GDM1 (cell line): ENCODE data around the gene EHD4.
A peak's percentile ranks its signal among the peaks of the same experiment; 100 is the strongest.

Experiments used
- DNase-seq: peaks from one replicate; lab custom pipeline; 2025; lab: John Stamatoyannopoulos, UW

Gene EHD4

DNA sequence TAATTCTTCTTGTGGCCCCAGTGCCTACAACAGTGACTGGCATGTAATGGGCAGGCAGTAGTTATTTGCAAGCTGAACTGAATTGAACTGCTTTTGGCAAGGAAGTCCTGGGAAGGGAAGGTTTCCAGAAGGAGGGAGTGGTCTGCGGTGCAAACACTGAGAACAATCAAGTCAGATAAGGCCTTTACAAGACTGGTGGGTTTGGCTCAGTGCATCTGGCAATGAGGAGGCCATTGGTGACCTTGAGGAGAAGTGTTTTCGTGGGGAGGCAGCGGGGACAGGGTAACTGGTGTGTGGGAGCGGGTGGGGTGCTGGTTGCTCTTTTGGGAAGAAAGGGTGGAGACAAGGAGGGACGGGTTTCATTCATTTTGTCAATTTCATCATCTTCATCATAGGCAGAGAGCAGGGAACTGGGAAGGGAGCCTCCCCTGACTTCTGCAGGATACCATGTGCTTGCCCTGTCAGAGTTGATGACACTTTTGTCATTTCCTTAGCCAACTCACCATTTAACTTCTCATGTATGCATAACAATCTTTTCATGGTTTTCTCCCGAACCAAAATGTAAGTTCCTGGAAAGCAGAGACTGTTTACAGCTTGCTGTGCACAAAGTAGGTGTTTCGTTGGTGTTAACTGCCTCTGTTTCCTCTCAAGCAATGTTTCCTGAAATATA, 8.4 kb upstream of the EHD4 start:
- DNase-seq: no peak

DNA sequence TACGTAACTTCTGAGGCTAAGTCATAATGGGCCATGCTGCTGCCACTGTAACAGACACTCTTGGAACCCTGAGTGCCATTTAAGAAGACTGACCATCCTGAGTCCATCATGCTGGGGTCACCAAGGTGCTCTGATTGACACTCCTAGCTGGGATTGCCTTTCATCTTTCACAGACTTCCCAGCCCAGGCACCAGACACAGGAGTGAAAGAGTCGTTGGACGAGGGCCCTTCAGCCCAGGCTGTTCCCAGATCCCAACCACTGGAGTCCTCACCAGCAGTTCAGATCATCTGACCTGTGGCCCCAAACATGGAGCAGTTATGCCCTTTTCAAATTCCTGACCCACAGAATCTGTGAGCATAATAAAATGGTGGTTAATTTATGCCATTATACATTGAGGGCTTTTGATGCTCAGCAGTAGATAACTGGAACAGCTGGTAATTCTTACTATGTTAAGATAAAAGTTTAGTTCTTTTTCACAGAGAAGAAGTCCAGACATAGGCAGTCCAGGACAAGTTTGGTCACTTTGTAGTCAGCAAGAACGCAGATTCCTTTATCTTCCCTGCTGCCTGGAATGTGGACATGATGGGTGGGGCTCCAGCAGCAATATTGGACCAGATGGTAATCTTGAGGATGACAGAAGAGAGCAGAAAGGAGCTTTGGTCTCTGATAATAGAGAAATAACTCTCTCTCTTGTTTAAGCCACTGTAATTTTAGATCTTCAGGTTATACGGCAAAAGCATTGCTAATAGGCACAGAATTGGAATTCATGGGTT, 7.3 kb upstream of the EHD4 start:
- no peak for DNase-seq

DNA sequence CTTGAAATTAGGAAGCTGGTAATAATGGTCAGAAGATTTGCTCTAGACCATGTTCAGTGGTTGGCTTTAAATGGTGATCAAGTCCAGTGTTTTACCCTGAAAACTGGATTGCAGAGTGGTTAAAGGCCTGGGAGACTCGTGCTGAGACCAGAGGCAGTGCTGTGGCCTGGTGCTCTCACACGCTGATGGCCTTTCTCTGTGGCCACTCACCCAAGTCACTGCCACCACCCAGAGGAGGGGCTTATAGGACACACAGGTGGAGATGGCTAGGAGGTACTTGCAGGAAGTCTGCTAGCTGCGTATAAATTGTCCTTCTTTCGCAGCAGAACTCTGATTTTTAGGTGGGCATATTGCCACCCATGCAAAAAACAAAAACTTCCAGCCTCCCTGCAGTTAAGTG, 6.2 kb upstream of the EHD4 start:
- no peak for DNase-seq

DNA sequence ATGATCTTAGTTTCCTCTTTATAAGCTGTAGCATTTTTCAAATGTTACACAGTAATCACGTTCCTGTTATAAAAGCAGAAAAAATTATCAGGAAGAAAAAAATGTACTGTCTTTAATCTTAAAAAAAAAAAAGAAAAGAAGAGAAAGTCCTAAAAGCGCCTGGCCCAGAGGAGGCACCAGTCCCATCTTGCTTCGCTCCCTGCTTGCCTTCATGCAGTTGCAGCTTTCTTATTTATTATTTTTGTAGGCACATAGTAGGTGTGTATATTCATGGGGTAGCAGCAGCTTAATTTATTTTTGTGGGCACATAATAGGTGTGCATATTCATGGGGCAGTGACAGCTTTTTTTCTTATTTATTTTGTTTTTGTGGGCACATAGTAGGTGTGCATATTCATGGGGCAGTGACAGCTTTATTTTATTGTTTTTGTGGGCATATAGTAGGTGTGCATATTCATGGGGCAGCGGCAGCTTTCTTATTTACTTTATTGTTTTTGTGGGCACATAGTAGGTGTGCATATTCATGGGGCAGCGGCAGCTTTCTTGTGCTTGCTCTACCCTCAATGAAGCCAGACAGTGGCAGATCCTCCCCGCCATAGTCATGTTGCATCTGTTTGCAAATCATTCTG, 5.5 kb upstream of the EHD4 start:
- no peak for DNase-seq

DNA sequence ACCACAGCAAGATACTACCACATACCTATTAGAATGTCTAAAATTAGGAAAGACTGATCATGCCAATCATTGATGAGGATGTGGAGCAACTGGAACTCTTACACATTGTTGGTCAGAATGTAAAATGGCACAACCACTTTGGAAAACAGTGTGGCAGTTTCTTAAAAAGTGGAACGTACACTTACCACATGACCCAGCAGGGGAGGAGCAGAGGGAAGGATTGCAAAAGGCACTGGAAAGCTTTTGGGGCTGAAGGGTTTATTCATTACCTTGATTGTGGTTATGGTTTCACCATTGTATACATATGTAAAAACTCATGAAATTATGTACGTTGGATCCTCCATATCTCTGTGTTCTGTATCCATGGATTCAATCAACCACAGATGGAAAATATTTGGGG, 3.3 kb upstream of the EHD4 start:
- DNase-seq: no peak

DNA sequence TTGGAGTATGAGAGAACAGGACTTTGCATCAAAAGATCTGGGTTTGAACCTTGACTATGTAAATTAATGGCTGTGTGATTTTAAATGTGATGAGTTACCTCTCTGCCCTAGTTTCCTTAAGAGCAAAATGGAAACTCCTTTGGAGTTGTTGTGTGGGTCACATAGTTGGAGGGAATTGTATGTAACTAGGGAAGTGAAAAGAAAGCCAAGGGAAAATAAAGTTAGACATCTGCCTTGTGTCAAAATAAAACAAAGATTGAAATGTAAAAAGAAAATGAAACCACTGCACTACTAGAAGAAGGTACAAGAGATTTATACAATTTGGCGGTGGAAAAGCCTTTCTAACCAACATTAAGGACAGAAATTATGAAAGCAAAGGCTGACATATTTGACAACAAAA, 1.7 kb upstream of the EHD4 start:
- DNase-seq: no peak

DNA sequence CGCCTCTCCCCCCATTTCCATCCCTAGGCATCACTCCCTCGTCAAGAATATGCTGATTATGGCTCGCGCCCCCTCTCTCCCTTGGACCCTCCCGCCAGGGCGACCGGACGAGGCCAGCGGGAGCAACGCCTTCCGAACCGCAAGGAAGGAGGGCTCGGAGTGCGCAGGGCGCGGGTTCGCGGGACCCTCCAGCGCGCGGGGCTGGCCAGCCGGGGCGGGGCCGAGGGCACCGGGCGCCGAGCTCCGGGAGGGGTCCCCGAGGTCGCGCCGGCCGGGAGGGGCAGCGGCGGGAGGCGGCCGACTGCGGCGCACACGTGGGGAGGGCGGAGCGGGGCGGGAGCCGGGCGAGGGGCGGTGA, 483 bp downstream of the EHD4 start:
- DNase-seq: no peak

DNA sequence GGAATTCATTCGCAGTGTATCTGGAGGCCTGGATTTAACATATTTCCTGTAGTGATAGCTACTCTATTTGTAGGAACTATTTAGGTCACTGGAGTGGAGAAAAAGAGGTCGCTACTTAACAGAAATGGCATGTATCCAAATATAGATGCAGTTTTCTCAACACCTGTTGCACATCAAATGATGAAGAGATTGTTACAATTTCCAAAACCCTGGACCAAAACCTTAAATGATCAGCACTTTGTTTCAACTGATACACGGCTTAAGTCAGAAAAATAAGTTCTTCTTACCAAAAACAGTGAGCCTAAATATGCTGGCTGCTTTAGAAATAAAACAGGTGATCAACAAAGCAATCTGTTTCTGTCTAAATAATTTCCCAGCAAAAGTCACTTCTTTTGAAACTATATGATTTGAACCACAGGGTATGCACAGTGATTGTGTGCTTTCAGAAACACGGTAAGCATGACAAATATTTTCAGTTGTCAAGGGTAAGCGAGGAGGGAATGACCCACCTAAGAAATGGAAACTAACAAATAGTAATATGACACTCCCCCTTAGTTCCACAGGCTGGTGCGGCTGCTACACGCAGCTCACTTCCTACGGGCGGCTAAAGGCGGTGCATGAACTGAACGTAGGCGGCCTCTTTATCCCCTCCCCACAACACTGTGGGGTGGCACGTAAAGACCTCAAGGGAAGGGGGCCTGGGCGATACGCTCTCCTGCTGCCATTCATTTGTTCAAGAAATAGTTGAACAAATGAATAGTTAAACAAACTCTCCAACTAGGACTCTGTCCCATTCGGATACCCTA, 1.1 kb downstream of the EHD4 start:
- peak; percentile 34 for DNase-seq

DNA sequence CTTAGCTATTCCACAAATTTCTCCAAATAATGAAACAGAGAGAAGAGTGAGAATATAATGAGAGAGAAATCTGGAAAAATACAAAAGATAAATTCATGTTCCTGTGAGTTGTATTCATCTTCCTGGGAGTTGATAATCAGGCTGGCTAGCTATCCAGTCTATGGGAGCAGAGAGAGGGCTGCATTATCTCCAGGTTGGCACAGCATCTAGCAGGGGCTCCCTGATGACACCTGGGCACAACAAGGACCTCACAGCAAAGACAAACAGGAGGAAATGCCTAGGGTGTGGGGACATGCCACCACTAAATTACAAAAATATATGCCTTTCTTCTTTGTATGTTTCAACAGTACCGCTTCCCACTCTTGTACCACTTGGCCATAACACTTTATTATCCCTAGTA, 1.9 kb downstream of the EHD4 start:
- DNase-seq: no peak

DNA sequence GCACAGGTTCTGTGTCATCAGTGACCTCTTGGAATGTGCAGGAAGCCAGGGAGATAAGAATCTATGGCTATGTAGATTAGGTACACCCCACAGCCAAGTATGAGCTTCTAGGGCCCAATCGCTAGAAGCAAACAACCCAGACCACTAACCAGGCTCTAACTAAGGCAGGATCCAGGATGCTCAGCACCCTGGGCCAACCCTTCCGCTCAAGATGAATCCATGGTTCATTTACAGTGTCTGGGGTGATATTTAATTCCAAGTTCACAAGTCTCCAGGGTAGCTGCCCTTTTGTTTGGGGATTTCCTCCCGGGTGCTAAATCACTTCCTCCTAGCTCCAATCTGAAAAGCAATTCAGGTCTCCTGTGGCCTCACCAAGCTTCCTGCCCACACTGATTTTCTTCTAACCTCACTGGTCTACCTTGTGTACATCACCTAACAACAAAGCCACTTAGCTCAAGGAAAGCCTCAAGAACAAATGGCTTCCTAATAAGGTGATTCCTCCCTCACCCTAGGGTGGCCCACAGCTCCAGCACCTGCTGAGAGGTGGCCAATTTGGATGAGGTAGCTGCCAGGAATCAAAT, 2.4 kb downstream of the EHD4 start:
- no peak for DNase-seq

DNA sequence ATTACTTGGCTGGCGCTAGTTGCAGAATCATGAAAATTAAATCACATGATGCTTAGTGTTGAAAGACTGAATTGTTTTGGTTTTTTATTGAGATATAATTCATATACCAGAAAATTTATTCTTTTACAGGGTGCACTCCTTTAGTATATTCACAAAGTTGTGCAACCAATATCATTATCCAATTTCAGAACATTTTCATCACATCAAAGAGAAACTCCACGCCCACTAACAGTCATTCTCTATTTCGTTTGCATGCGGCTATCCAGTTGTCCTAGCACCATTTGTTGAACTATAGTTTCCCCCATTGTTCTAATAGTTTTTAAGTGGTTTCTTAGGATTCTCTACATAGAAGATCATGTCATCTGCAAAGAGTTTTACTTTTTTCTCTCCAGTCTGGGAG, 3.7 kb downstream of the EHD4 start:
- no peak for DNase-seq

DNA sequence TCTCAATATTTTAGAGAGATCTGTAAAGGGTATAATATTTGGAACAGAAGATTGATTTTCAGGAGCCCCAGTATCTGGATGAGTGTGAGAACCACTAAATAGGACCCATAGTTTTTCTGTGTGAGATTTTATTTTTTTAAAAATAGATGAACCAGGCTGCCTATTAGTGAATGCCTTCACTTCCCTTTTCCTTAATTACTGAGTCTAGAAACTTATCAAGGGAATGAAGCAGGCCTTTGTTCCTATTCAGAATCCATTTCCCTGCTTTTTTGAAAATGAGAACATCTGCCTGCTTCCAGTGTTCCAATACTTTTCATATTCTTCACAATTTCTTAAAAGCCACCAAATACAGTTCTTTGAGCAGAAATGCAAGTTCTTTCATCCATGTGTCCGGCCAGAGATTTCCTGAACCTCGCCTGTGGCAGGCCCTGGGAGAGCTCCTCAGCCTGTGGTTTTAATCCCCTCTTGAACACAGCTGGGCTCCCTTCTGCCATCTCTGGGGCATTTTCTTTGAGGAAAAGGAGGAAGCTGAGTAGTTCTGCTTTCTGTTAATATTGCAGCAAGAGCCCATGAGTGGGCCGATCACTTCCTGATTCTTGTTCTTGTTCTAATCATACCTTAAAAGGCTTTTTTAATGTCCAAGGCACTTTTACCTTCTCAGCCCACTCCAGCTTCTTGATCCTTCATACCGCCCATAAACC, 4.7 kb downstream of the EHD4 start:
- peak; percentile 86 for DNase-seq

DNA sequence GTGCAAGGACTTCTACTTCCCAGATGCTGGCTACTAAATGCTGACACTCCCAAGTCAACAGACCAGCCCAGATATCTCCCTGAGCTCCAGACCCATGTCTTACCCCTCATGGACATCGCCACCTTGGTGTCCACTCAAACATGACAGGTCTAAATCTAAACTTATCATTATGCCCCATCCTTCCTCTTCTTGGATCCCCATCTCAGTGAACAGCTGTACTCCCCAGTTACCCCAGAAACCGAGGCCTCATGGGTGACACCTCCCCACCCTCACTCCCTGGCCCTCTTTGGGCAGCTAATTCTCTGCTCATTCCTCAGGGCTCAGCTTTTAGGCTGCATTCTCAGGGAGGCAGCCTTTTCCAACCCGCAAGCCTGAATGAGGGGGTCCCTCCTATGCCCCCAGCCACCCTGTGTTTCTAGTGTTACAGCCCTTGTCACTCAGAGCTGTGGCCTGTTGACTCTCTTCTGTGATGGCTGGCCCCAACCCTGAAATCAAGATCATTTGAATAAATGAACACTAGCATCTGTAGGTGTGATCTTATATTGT, 5.4 kb downstream of the EHD4 start:
- DNase-seq: no peak

DNA sequence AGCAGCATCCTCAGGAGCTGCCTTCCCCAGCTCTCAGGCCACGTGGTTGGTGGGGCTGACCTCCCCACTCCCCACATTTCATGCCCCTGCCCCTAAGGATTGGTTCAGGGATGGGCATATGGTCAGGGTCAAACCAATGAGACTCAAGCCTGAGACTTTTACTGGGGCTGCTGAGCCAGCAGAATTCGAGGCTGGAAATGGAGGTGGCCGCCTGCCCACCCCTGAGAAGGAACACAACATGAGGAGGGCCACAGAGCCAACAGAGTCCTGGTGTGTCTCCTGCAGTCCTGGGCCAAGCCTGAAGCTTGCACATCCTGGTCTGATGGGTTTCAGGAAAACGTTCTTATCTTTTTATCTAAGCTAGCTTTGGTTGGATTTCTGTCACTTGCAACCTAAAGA, 5.9 kb downstream of the EHD4 start:
- DNase-seq: no peak

DNA sequence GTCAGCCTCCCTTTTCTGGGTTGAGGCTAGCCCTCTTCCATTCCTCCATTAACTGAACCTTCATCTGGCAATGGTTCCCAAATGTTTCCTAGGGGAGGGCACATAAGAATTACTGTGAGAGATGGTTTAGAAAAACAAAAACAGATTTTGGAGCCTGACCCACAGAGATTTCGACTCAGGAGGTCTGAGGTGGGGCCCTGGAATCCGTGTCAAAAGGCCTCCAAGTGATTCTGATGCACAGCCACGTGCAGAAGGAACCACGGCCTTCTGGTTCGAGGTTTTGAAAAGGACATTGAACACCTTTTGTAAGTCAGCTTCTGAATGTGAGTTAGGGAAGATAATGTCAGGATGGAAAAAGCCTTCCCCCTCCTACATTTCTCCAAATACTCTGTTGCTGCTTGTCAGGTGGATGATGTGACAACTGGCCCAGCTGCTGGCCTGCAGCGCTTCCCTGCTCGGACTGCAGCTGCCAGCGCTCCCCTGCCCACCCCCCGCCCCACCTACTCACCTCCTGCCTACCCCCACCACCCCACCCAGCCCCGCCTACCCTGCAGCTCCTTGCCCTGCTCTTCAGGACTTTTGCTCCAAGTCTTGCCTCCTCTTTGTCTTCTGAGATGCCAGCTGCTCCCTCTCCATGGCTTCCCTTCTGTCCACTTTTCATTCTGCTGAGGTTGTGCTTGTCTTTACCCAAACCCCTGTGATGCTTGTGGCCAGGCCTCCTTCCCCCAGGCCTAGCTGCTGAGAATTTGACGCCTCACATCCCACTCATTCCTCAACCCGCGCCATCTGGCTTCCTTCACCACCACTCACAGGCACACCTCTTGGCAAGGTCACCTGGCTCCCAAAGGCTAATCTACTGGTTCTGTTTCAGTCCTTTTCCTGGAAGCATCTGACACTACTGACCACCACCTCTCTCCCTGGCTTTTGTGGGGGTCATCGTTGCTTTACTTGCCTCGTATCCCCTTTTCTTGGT, 6.6 kb downstream of the EHD4 start:
- DNase-seq: no peak

DNA sequence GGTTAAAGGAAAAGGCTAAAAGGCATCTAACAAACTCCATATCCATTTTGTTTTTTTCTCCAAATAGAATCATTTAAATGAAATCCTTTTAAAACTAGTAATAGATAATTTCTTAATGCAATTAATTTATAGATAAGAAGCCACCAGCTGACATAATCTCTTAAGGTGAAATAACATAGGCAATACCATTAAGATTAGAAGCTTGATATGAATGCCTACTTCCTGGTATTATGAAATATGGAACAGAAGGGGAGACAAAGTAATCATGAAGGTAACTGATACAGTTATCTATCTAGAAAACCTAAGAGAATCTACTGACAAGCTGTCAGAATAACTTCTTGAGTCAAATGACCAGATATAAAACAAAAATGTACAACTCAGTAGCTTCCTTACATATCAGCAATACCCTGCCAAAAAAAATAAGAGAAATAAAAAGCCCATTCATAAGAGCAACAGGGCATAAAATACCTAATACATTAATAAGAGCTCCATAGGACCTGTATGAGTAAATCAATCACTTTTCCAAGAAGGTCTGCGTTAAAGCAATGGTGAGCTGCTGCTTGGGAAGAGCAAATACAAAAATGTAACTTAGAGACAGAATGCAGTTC, 10.7 kb downstream of the EHD4 start:
- no peak for DNase-seq

DNA sequence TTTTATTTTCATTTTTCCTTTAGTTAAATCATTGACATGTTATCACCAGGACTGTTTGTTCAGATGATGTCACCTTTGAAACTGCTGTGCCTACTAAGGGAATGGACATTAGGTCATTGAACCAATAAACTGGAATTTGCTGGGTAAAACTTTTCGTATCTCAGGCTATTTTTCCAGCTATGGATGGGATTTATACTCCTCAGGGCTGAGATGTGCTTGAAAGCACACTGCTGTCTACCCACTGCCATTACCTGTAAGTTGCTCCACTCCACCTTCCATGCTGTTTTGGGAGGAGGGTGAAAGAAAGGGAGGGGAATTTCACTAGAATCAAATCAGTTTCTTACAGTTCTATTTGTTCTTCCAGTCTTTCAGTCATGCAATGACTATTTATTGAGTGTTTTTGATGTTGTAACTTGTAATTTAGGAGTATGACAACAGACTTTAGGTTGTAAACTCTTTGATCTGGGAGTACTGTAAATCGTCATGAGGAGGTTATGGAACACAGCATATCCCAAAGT, 11.3 kb downstream of the EHD4 start:
- no peak for DNase-seq

DNA sequence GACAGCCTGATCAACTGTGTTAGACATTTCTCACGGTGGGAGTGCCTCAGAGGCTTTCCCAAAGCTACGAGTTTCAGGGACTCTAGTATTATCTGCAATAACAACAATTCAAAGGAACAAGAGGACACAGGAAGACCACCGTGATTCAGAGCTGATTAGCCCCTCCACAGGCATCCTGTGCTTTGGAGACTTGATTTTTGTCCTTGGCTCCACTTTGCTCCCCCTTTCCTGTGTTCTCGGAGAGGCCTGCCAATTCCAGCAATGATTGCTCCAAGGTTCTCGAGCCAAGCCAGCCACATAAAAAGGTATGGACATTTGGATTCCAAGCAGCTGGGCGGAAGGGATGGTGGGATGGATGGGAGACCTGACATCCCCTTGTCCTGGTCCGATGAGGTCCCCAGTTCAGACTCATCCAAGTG, 14.3 kb downstream of the EHD4 start:
- no peak for DNase-seq
